LoVo (cell line): ENCODE measurements around the gene THOC6.
"Not testable (repeated sequence)": the region's sequence is repeated elsewhere in the genome, so short reads cannot be mapped to it uniquely, and the experiment has no call there.

Source experiments
- DNase-seq: peaks from one replicate; pipeline ENCODE4 v3.0.0-alpha.2; 2016; ENCODE audit warnings: low spot score

Gene THOC6

DNA sequence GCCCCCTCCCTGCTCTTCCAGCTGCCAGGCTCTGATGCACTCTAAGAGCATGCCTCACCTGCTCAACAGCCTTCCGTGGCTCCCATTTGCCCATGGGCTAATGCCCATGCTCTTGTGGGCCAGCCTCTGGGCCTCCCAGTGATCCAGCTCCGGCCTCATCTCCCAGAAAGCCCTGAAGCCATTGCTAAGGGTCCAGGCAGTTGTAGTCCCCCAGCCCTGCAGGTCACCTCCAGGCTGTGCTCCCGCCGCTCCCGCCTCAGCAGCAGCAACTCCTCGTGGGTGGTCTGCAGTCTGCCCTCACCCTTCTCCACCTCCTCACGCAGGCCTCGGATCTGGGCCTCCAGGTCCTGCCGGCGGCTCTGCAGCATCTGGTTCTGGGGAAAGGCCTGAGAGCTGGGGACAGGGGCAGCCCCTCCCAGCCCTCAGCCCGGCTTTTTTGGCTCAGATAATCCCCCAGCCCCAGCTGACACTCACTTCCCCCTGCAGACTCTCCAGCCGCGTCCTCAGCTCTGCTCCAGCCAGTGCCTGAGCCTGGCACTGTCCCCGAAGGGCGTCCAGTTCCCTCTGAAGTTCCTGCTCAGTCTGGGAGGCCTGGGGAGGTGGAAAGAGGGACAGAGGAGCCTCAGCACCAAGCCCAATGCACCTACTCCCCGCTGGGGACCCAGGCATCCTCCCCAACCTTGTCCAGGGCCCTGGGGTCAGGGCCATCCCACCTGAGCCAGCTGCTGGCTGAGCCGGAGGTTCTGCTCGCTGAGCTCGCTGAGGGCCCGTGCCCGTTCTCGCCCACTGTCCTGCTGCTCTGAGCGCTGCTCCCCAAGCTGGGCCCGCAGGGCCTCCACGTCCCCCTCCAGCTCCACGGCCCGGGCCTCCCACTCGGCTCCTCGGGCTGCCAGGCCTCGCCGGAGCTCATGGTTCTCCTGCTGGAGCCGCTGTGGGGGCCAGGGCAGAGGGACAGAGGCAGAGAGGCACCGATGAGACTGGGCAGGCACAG lies 6.7 kb downstream of the THOC6 start:
- DNase-seq: no peak

DNA sequence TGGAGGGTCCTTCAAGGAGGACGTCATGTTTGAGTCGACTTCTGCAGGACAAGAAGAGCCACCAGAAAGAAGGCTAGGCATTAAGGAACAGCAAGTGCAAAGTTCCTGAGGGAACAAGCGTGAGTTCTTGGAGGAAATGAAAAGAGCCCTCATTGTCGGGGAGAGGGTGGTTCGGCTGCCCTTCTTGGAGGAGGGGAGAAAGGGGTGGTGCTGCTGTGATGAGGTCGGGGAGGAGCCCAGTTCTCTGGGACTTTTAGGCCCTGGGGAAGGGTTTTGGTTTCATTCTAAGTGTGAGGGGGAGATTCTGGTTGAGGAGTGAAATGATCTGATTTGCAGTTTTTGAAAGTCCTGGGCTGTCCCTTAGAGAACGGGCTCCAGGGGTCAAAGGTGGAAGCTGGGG lies 8.8 kb downstream of the THOC6 start:
- no peak for DNase-seq

DNA sequence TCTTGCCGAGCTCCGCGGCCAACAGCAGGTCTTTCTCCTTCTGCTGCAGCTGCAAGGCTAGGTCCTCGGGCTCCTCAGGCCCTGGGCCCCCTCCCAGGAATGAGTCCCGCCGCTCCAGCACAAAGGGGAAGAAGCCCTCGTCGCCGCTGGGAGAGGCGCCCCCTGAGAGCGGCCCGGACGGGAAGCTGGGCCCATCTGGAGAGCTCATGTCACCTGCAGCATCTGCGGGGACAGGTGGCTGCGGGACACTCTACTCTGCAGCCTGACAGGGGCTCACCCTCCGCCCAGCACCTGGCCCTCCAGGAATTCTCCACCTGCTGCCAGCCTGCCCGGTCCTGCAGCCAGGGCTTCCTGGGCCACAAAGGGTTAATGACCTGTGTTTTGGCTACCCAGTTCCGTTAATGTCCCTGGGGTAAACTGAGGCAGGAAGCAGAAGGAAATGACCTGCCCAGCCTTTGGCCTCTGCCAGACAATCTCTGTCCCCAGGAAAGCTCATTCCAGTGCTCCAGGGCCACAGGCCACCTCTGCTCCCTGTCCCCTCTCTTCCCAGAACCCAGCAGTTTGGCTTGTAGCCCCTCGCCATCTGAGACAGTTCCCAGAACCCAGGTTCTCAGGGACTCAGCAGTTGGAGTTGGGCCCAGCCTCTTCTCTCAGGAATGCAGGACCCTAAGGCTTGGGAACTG lies 11.6 kb downstream of the THOC6 start:
- no peak for DNase-seq

DNA sequence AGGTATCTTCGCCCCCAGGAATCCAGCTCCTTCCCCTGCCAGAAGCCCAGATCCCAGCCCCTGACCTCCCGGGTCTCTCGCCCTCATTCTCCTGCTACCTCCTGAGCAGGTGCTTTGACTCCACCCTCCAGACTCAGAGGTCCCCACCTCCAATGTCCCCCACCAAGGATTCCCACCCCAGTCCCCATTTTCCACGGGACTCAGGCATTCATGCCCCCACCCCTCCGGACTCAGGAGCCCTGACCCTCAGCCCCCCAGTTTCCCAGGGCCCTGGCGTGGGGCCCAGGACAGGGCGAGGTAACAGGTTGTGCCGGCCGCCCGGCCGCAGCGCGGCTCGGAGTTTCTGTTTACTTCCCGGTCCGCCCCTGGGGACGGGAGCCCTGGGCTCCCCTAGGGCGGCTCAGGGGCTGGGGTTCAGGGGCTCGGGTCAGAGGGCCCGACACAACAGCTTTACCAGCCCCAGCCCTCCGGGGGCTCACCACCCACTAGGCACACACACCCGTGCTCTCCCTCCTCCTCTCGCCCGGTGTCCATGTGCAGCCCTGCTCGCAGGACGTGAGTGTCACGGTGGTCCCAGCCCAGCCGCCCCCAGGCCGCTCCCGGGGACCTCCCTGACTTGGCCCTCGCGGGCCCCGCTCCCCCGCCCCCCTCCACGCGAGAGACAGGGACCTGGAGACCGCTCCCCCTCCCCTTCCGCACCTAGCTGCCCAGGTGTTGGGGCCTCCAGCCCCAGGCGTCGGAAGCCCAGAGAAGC lies 12.3 kb downstream of the THOC6 start:
- DNase-seq: no peak

DNA sequence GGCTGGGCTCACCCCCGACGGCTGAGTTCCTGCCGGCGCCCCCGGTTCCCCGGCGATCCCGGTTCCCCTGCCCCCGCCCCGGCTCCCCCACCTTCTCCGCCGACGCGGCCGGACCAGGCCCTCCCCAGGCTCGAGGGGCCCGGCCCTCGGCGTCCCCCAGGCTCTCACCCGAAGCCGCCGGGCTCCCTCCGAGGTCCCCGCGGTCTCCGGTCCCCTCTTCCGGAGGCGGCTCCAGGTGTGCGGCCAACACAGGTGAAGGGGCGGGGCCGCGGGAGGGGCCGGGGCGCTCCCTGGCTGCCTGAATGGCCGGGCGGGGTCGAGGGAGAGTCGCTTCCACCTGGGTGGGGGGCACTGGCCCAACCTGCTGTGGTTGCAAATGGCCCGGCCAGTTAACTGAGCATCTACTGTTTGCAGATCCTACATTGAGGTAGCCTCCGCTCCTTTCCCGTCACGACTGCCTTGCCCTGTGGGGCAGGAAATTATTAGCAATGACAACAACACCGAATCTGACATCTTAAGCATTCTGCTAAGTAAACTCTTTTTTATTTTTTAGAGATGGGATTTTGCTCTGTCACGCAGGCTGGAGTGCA lies 13.0 kb downstream of the THOC6 start, which contains the start of gene BICDL2:
BICDL2 (minus strand) TSS at position 219 of the 590 bp plus-strand sequence. CDS start 1,448 bp downstream, outside the sequence.
- DNase-seq: peak; percentile 51

DNA sequence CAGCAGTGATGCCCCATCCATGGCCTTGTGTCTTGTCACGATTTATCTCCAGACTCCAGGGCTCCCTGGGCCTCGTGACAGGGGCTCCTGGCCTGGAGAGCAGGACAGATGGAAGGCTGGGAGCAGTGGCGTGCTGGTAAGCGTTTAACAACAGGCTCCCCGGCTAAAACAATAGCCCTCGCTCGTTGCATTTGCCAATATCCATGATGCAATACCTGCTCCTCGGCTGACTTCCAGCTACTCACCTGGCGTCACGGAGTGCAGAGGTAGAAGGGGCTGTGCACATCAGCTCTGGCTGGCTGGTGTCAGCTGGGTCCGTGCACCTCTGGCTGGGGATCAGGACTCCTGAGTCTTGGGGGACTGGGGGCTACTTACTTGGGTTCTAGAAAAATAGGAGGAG lies 14.4 kb downstream of the THOC6 start:
- DNase-seq: no peak

DNA sequence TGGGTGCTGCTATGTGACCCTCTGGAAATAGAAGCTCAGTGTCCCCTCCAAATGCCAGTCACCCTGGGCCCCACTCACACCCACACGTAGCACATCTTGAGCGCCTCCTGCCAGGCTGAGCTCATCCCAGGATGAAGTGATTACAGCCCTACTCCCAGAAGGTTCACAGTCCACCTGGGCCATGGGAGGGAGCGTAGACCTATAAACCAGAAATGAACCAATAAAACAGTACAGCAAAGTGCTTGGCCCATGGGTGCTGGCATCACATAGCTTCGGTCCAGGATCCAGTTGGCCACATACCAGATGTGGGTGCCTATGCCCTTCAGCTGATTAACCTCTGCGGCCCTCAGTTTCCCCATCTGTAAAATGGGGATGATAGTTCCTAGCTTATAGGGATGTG lies 15.1 kb downstream of the THOC6 start:
- no peak for DNase-seq

DNA sequence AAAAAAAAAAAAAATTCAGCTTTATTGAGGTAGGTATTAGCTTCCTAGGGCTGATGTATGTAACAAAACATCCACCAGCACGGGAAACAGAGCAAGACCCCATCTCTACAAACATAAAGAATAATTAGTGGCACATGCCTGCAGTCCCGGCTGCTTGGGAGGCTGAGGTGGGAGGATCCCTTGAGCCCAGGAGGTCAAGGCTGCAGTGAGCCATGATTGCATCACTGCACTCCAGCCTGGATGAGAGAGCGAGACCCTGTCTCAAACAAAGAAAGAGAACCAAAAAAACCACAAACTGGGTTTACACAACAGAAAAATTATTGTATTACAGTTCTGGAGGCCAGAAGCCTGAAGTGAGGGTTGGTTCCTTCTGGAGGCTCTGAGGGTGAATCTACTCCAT lies 18.5 kb downstream of the THOC6 start:
- no peak for DNase-seq

DNA sequence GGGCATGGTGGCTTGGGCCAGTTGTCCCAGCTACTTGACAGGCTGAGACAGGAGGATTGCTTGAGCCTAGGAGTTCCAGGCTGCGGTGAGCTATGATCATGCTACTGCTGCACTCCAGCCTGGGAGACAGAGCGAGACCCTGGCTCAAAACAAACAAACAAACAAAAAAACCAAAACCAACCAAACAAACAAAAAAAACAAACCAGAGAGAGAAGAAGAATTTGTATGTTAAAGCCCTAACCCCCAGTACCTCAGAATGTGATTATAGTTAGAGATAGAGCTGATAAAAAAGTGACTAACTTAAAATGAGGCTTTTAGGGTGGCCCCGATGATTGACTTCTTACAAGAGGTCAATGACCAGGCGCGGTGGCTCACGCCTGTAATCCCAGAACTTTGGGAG lies 20.9 kb downstream of the THOC6 start:
- no peak for DNase-seq

DNA sequence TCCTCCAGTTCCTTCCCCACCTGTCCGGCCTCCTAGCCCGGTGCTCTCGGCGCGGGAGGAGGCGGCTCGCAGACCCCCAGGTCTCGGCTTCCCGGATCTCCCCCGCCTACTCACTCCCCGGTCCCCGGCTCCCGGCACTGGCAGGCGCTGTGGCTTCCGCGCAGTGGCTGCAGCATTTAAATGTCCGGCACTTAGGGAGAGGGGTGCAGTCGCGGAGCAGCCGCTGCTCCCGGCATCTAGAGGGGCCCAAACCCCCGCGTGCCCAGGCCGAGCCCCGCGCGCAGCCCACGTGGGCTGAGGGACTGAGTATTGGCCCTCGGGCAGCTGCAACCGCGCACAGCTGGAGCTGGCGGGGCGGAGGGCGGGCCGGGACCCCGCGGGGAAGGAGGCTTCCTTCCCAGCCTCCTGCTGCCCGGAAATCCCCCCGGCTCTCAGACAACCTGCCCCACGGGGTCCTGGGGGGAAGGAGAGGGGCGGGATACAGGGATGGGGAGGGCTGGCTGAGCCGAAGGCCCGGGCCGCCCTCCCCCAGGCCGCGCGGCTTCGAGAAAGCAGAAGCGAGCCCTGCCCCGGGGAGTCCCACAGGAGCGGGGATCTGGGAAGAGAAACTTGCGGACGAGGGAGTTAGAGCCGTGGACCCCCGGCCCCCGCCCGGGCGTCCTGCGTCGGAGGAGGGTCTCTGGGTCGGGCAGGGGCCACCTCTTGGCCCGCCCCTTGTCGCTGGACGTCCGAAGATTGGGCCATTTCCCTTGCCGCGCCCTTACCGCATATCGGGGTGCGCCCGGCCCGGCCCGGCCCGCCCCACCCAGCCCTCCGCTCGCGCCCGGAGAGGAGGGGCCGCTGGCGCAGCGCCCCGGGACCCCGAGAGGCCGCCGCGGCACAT lies 22.2 kb downstream of the THOC6 start, which contains the start of gene MMP25:
MMP25 (plus strand) TSS at position 804 of the 883 bp plus-strand sequence. CDS start 357 bp downstream, outside the sequence.
- DNase-seq: no peak

DNA sequence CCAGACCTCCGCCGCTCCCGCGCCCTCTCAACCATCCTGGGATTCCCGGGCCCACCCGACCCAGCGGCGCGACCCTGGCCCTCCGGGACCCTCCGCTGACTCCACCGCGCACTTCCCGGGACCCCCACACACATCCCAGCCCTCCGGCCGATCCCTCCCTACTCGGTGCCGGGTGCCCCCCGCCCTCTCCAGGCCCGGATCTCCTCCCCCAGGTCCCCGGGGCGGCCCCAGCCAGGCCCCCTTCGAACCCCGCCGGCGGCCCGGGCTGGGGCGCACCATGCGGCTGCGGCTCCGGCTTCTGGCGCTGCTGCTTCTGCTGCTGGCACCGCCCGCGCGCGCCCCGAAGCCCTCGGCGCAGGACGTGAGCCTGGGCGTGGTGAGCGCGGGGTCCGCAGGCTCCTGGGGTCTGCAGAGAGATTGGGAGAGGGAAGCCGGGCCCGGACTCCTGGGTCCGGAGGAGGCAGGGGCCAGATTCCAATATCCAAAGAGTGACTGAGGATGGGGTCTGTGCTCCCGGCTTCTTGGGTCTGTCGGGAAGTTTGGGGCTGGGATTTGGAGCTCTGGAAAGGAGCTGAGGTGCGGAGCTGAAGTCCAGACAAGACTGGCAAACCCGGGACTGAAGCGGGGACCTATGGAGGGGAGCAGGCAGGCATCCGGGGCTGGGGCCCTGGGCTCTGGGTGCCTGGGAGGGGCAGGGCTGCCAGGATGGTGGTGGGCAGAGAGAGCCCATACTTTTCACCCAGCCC lies 23.0 kb downstream of the THOC6 start:
- DNase-seq: no peak

DNA sequence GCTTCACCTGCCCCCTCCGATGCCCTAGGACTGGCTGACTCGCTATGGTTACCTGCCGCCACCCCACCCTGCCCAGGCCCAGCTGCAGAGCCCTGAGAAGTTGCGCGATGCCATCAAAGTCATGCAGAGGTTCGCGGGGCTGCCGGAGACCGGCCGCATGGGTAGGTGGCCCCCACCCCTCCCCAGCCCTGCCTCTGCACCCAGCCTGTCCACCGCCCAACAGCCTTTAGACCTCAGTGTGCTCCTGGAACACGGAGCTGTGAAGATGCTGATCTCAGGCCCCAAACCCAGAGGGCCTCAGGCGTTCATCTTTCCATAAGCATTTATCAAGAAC lies 23.5 kb downstream of the THOC6 start:
- no peak for DNase-seq

DNA sequence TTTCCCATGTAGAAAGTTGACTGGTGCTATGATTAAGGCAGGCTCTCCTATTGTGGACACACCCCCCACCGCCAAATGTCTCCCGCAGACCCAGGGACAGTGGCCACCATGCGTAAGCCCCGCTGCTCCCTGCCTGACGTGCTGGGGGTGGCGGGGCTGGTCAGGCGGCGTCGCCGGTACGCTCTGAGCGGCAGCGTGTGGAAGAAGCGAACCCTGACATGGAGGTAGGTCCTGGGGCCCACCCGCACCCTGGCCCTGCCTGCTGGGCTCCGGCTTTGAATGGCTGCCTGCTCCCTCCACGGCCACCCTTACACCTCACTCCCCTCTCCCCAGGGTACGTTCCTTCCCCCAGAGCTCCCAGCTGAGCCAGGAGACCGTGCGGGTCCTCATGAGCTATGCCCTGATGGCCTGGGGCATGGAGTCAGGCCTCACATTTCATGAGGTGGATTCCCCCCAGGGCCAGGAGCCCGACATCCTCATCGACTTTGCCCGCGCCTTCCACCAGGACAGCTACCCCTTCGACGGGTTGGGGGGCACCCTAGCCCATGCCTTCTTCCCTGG lies 26.2 kb downstream of the THOC6 start:
- no peak for DNase-seq

DNA sequence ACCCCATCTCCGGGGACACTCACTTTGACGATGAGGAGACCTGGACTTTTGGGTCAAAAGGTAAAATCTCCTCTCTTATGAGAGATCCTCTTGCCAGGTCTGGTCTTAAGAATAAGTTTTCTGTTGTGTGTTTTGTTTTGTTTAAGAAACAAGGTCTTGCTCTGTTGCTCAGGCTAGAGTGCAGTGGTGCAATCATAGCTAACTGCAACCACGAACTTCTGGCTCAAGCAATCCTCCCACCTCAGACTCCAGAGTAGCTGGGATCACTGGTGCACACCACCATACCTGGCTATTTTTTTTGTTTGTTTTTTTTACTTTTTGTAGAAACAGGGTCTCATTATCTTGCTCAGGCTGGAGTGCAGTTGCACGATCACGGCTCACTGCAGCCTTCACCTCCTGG lies 26.7 kb downstream of the THOC6 start:
- DNase-seq: no peak

DNA sequence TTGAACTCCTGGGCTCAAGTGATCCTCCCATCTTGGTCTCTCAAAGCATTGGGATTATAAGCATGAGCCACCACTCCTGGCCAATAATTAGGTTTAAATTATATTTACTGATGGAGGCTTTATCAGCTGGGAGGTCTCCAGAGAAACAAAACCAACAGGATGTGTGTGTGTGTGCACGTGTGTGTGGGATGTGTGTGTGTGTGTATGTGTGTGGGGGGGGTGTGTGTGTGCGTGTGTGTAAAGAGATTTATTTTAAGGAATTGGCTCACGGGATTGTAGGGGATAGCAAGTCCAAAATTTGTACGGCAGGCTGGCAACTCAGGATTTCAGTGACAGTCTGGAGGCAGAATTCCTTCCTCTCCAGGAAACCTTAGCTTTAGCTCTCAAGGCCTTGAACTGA lies 27.2 kb downstream of the THOC6 start:
- no peak for DNase-seq

DNA sequence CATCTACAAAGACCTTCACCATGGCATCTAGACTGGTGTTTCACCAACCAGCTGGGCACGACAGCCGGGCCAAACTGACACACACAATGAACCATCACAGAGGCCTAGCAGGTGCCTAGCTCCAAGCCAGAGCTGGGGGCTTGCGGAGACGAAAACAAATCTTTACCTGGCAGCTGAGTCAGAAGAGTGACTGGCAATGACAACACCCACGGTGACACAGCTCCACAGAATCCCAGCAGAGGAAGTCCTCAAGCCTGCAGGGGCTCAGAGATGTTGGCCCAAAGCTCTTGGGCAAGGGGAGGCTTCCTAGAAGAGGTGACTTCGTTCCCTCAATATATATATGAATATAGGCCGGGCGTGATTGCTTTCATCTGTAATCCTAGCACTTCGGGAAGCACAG lies 27.7 kb downstream of the THOC6 start:
- DNase-seq: no peak

DNA sequence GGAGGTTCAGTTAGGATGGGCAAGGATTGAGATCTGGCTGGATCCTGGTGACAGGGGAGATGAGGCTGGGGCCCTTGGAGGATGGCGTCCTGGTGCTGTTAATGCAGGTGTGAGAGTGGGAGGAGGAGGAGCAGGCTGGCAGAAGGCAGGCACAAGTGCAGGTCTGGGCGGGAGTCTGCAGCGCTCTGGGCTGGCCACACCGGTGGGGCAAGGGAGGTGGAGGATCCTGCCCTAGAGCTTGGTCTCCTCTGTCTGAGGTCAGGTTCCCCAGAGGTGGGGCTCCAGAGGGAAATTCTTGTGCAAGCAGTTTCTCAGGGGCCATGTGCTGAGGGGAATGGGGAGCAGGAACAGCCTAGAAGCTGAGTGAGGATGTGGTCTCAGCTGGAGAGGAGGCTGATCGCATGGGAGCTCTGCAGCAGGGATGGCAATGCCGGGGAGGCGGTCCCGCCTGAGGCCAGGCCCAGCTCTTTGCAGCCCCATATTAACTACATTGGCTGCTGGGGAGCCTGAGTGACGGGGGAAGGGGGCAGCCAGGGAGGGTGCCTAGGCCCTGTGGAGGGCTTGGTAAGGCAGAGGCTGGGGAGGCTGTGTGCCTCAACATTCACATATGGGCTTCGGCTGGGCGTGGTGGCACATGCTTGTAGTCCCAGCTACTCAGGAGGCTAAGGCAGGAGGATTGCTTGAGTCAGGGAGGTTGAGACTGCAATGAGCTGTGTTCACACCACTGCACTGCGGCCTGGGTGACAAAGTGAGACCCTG lies 28.9 kb downstream of the THOC6 start:
- not testable (repeated sequence) for DNase-seq

DNA sequence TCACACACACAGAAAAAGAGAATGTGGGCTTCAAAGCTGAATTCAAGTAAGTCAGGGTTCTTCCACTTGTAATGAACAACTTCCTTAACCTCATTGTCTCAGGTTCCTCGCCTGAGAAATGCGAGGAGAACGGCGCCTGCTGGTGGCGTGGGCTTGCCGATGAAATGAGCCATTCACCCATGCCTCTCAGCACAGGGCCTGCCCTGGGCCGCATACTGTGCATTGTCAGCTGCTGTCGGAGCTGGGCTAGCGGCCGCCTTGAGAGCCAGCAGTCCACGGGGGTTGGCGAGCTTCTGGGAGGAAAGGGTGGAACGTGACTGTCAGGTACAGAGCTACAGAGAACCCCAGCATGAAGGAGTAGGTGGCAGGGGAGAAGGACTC lies 29.5 kb downstream of the THOC6 start:
- DNase-seq: not testable (repeated sequence)
